Erythroblast (primary cell): ENCODE measurements around the gene NBPF15.
"Not testable (repeated sequence)": the region's sequence is repeated elsewhere in the genome, so short reads cannot be mapped to it uniquely, and the experiment has no call there.

ENCODE experiments used
- GATA1 ChIP-seq: IDR thresholded peaks from 2 replicates; pipeline ENCODE4 v1.6.1; 2011; ENCODE audit warnings: low read depth, mild to moderate bottlenecking, control low read depth, low read length, moderate library complexity
- POLR2A ChIP-seq: IDR thresholded peaks from 2 replicates; pipeline ENCODE4 v1.6.1; 2011; ENCODE audit warnings: mild to moderate bottlenecking, low read length

DNA sequence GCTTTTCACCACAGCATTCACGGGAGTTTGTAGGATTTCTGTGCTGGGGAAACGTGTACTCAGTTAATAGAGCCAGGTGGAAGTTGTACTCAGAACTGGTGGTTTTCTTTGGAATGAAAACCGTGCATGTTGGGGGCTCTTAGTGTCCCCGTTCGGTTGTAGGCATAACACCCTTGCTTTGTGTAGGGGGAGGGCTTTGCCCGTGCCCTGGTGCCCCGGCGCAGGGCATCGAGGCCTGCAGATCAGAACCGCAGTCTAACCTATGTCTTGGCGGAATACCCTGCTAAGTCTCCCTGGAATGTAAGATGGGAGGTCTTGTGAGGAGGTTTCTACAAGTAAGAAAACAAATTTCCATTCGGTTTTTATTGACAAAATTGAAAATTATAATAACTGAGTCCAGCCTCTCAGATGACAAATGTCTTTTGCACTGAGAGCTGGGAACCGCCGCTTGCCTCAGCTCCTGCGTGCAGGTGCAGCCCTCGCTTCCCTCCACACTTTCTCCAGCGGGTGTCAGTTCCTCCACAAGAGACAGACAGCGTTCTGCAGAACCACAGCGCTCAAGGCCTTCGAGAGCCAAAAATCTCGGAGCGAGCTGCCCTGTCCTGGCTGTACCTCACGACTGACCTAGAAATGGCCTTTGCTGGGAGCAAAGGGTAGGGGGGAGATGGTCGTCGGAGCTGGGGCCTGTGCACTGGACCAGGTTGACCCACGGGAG is 47.9 kb downstream of the NBPF15 start:
- not testable (repeated sequence) for TF ChIP-seq POLR2A, GATA1
